Activated CD8-positive, alpha-beta memory T cell treated with anti-CD3 and anti-CD28 coated beads for 1 hour (primary cell): ENCODE measurements around the gene HEYL.

ENCODE experiments used
- DNase-seq, 2 donors: peaks; one replicate each; pipeline ENCODE4 v3.0.0-alpha.2; 2020; ENCODE audit warnings: low read depth in 1 of 2; ENCODE audit errors: extremely low read depth in 1 of 2

HEYL gene

GRCh38 chr1:39639305-39640130 is at the start of gene HEYL:
Gene HEYL (minus strand): TSS chr1:39639643. CDS start chr1:39639625, 18 bp downstream.
- DNase-seq = peak; percentile 12 to 51

GRCh38 chr1:39689214-39689613 is 49.8 kb upstream of the HEYL start:
- no peak for DNase-seq

GRCh38 chr1:39688706-39689105 is 49.3 kb upstream of the HEYL start:
- DNase-seq = no peak

- no peak for DNase-seq
These were observed 47.8 kb upstream of the HEYL start for GRCh38 chr1:39687243-39687642.

- no peak for DNase-seq
These were observed 45.6 kb upstream of the HEYL start for GRCh38 chr1:39685071-39685470.

GRCh38 chr1:39684313-39684664 is 44.8 kb upstream of the HEYL start:
- no peak for DNase-seq

- DNase-seq = no peak
These were observed 44.3 kb upstream of the HEYL start for GRCh38 chr1:39683591-39684312.

GRCh38 chr1:39681999-39682398 is 42.6 kb upstream of the HEYL start:
- DNase-seq = no peak

GRCh38 chr1:39681294-39681693 is 41.9 kb upstream of the HEYL start:
- no peak for DNase-seq

- no peak for DNase-seq
These were observed 41.3 kb upstream of the HEYL start for GRCh38 chr1:39680751-39681150.

GRCh38 chr1:39679821-39680220 is 40.4 kb upstream of the HEYL start:
- DNase-seq = no peak

GRCh38 chr1:39678889-39679288 is 39.4 kb upstream of the HEYL start:
- no peak for DNase-seq

- DNase-seq = no peak
These were observed 38.2 kb upstream of the HEYL start for GRCh38 chr1:39677645-39678044.

- DNase-seq = no peak
These were observed 37.6 kb upstream of the HEYL start for GRCh38 chr1:39676948-39677548.

GRCh38 chr1:39675220-39675619 is 35.8 kb upstream of the HEYL start:
- DNase-seq = no peak

- DNase-seq = no peak
These were observed 33.8 kb upstream of the HEYL start for GRCh38 chr1:39673215-39673614.

- peak in 1 of 2 donors; percentile 14 for DNase-seq
These were observed 33.1 kb upstream of the HEYL start for GRCh38 chr1:39672551-39672947.

- DNase-seq = peak in 1 of 2 donors; percentile 16
These were observed 32.5 kb upstream of the HEYL start, which contains the start of gene NT5C1A for GRCh38 chr1:39671793-39672550. Gene NT5C1A (minus strand): TSS chr1:39672107. CDS start chr1:39672038, 69 bp downstream.

- no peak for DNase-seq
These were observed 32.0 kb upstream of the HEYL start for GRCh38 chr1:39671433-39671792.

GRCh38 chr1:39670689-39671088 is 31.2 kb upstream of the HEYL start:
- DNase-seq = no peak

GRCh38 chr1:39668894-39669293 is 29.5 kb upstream of the HEYL start:
- no peak for DNase-seq
